HCT116 (cell line): Measurements from ENCODE around the gene NUP133.

Source experiments
- POLR2A ChIP-seq: IDR thresholded peaks from 2 replicates; pipeline ENCODE4 v1.7.0; 2011; ENCODE audit warnings: borderline replicate concordance; ENCODE audit not compliant: insufficient read depth, insufficient read length; ENCODE audit errors: extremely low read depth
- POLR2AphosphoS5 ChIP-seq: IDR thresholded peaks from 2 replicates; pipeline ENCODE4 v1.6.1; 2011; ENCODE audit warnings: mild to moderate bottlenecking, low read depth, low read length, moderate library complexity
- SP1 ChIP-seq: IDR thresholded peaks from 2 replicates; pipeline ENCODE4 v1.6.1; 2012; ENCODE audit warnings: low read depth
- SRF ChIP-seq: IDR thresholded peaks from 2 replicates; pipeline ENCODE4 v1.6.1; 2012; ENCODE audit warnings: low read depth
- TF ChIP-seq, protein P1 (sequence below), 3 experiments: fragments of 200-600 bp in 1 of 3; sonication (generic) in 1 of 3; IDR thresholded peaks in 2 of 3; conservative IDR thresholded peaks in 1 of 3; 2 replicates each; pipeline ENCODE4 v1.5.1; 2012 to 2017; ENCODE audit warnings: low read depth in 2 of 3, low read length in 2 of 3, antibody characterized with exemption in 1 of 3, borderline replicate concordance in 1 of 3, control low read depth in 1 of 3, mild to moderate bottlenecking in 1 of 3, mixed read lengths in 1 of 3, mixed run types in 1 of 3, moderate library complexity in 1 of 3; ENCODE audit not compliant: insufficient read depth in 1 of 3

DNA sequence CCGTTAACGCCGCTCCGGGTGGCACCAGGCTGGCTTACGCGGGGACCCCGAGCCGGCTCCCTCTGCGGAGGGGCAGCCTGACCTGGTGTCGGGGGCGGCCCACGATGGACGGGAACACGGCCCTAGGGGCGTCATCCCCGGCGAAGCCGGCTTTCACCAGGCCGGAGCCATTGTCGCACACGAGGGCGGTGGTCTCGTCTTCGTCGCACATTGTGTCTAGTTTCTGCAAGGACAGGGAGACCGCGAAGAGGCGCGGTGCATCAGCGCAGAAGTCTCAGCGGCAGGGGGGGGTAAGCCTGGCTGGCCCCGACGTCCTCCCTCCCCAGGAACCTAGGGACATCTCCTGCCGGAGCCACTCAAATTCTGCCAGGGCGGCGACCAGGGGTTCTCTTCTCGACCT, 75.2 kb downstream of the NUP133 start:
- TF ChIP-seq, protein P1, sequence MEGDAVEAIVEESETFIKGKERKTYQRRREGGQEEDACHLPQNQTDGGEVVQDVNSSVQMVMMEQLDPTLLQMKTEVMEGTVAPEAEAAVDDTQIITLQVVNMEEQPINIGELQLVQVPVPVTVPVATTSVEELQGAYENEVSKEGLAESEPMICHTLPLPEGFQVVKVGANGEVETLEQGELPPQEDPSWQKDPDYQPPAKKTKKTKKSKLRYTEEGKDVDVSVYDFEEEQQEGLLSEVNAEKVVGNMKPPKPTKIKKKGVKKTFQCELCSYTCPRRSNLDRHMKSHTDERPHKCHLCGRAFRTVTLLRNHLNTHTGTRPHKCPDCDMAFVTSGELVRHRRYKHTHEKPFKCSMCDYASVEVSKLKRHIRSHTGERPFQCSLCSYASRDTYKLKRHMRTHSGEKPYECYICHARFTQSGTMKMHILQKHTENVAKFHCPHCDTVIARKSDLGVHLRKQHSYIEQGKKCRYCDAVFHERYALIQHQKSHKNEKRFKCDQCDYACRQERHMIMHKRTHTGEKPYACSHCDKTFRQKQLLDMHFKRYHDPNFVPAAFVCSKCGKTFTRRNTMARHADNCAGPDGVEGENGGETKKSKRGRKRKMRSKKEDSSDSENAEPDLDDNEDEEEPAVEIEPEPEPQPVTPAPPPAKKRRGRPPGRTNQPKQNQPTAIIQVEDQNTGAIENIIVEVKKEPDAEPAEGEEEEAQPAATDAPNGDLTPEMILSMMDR (IDR thresholded peaks at IDR 0.05 in 2 of 3, conservative IDR thresholded peaks at IDR 0.05 in 1 of 3; ENCODE audit: borderline replicate concordance in 1 of 3, insufficient read depth in 1 of 3, low read depth in 2 of 3, low read length in 2 of 3), result no peak
- no peak for TF ChIP-seq SP1
- no peak for TF ChIP-seq POLR2AphosphoS5
- no peak for TF ChIP-seq SRF
- TF ChIP-seq POLR2A, result no peak
